Fibroblast of skin of abdomen (primary cell): ENCODE data around the gene COL15A1.

Experiments
- DNase-seq: peaks from one replicate; pipeline ENCODE4 v3.0.0-alpha.2; 2013

Gene COL15A1

DNA sequence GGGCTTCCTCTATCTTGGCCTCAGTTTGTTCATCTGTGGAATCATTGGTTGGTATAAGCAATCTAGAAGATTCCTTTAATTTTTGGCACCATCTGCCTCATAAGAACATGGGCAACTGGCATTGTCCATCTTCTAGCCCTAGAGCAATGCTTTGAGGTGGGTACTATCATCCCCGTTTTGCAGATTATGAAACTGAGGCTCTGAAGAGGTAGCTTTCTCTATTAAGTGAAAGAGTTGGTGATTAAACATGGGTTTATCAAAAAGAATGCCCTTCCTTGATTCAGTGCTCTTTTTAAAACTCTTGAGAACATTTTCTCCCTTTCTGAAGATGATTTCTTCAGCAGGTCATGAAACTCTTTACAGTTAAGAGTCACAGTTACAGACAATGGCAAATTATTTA, 118.8 kb downstream of the COL15A1 start:
- no peak for DNase-seq

DNA sequence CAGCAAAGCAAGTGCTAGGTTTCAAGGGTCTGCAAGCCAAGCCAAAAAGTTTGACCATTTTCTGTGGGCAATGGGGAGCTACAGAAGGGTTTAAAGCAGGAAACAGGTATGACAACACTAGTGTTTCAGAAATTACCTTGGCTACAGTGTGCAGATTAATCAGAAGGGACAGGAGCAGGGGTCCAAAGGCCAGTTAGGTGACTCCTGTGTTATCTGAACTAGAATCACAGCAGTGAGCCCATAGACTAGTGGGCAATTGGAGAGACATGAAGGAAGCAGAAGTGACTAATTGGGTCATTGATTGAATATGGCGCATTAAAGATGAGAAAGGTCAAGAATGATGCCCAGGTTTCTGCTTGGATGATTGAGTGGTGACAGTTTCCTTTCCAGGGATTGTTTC, 119.8 kb downstream of the COL15A1 start:
- no peak for DNase-seq

DNA sequence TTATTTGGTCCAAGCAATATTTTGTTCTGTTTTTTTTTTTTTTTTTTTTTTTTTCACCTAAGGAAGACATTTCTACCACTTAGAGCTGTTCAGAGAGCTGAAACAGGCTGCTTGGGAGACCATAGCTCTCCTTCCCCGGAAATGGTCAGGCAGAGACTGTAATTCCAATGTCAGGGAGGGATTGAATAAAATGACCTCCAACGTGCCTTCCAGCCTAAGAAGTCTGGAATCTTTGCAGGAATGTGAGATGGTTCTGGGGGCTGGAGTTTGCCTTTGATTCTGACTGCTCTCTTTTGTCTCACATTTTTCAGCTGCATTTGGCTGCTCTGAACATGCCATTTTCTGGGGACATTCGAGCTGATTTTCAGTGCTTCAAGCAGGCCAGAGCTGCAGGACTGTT, 122.9 kb downstream of the COL15A1 start:
- no peak for DNase-seq

DNA sequence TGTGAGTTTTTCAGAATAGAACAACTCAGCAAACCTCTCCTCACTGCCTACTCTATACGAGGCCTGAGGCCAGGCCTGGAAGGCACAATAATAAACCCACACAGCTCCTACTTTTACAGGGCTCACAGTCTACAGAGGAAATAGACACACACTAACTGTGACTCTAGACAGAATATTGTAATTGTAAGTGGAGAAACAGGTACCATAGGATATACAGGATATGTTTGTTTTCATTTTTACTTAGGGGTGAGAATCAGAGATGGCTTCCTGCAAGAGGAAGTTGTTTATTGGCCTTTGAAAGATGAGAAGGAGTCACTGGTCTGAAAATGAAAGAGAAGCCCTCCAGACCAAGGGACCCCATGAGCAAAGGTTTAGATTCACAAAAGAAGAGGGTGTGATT, 125.4 kb downstream of the COL15A1 start:
- DNase-seq: no peak

DNA sequence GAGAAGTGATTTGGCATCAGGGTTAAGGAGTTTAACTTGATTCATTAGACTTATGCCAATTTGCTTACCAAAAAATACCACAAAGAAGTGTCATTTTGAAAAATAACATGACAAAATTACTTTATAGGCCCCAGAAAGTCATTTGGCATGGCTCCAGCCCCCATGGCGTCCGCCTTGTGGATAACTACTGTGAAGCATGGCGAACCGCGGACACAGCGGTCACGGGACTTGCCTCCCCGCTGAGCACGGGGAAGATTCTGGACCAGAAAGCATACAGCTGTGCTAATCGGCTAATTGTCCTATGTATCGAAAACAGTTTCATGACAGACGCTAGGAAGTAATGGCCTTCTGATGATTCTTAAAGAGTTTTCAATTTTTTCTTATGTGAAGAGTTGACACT, 125.8 kb downstream of the COL15A1 start:
- DNase-seq: no peak

DNA sequence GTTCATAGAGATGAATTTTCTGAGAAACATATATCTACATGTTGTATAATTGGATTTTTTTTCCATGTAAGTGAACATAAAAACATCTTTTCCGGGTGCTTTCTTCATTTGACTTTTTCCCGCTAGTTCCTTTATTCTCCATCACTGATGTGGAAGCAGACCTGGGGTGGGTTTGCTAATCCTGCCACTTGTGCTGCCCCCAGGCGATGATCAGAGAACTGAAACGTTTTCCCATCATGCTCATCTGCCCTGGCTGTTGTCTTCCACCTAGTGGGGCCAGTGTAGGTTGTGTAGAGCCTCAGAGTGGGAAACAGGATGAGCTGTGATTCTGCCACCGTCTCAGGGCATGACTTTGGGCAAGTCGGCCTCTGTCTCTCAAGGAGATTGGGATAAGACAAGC, 127.0 kb downstream of the COL15A1 start:
- DNase-seq: no peak

DNA sequence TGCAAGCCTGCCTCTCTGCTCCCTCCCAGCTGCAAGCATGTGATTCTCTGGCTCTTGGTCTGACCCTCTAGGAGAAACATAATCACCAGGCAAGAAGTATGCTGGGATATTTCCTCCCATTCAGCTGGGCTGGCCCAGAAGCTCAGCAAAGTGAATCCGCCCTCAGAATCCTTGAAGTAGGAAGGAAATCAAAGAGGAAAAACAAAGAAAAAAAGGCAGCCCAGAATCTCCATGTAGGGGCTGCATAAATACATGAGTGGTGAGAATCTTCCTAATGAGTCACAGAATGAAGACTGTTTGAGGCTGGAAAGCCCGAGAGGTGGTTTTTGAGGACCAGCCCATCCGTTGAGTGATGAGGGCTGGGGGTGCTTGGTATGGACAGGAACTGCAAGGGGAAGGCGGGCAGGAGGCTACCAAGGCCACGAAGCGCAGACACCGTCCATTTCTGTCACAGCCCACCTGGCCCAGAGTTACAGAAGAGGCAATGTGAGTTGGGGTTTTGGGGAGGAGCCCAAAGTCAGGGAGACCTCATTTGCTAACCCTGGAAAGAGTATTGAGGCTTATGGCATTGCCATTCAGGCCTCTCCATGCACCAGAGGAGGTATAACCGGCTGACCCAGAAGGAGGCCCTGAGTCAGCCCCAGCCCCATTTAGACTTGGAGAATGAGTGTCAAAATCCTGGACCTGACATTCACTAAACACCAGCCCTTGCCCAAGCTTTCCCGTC, 127.8 kb downstream of the COL15A1 start:
- DNase-seq: peak; percentile 55

DNA sequence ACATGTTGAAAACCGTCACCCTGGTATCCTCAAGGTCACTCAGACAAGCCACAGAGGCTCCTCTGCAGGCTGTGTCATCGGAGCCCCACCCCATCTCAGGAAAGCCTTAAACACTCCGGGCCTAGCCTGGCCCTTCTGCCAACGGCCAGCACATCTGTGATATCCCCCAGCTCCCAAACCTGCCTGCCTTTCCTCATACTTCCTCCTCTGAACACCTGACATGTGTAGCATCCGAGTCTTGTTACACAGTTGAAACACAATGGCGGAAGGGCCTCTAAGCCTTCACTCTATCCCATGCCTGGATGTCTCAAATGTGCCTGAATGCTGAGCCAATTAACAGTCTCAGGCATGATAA, 128.3 kb downstream of the COL15A1 start:
- DNase-seq: no peak

DNA sequence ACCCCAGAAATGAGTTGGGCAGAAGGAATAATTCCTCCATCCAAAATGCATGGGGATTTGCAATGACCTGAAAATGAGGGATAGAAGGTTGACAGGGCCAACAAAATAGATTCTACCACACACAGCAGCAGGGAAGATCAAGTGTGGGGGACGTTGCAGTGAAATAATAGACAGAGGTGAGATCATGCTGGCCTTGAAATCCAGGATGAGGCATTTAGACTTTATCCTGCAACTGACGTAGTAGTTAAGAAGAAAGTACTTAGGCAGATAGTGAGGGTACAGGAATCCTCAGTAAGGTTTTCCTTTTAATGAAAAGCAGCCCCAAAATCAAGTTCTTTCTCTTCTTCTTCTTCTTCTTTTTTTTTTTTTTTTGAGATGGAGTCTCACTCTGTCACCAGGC, 129.6 kb downstream of the COL15A1 start:
- no peak for DNase-seq

DNA sequence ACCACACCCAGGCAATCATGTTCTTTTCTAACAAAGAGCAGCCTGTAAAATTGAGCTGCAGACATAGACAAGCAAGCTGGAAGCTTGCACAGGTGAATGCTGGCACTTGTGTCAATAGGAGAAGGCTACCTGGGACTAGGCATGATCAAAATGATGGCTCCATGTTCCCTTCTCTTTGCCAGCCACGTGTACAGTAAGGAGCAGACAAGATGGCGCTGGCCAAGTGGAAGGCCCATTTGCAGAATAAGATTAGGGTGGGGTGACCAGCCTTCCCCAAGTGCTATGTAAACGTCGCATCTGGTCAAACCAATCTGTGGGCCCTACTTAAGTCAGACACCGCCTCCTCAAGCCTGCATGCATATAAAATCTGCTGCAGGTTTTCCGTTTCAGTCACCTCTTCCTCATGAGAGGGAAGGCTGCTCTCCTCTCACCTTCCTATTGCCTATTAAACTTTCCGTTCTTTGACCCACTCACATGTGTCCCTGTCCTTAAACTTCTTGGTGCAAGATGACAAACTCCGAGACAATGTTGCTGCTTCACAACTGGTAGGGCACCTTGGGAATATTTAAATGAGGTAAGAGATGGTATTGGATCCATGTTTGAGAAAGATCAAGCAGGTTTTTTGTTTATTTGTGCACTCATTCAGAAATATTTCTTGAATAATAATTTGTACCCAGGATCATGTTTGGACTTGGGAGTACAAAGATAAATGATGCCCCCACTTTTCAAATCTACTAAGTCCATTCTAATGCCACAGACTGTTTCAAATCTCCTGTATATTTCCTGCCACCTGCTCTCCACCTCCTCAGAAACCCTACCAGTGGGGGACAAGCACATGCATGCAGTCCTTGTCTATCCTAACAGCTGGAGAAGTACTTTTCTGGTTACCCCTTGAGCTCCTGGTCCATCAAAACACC, 130.5 kb downstream of the COL15A1 start:
- no peak for DNase-seq

DNA sequence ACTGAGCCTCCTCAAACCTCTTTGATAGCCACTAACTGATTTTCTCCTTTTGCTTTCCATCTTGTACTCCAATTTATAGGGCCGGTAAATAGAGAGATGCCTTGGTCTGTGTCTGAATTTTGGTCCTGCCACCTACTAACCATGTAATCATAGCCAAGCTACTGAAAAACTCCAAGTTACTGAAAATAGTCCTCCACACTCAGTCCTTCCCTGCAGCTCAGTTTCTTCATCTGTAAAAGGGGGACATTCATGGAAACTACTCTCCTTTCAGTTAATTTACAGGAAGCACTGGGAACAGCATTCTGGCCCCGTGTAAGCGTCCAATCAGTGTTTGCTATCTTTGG, 131.2 kb downstream of the COL15A1 start:
- DNase-seq: no peak

DNA sequence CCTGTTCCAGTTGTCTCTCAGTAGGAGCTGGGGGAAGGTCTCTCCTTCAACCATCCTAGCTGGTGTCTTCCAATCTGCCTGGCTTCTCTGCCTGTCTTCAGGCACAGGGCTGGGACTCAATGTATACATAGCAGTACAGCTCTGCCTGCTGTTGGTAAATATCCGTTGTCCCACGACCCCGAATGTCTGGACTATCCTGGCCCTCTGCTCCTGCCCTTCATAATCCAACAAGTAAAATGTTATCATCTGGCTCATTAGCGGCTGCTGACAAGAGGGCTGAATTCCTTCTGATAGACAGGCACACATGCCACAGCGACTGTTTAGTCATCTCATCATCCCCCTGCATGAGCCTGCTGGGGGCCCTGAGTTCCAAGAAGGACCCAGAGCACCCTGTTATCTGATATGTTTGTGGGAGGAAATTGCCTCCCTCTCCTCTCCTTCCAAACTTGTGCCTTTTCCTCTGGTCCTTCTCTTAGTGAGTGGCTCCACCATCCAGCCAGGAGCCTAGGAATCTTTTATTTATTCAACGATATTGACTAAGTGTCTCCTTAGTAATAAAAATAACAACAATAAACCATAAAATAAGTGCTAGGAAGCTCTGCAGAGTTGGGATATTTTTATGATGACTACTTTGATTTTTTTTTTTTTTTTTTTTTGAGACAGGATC, 131.7 kb downstream of the COL15A1 start:
- peak; percentile 57 for DNase-seq

DNA sequence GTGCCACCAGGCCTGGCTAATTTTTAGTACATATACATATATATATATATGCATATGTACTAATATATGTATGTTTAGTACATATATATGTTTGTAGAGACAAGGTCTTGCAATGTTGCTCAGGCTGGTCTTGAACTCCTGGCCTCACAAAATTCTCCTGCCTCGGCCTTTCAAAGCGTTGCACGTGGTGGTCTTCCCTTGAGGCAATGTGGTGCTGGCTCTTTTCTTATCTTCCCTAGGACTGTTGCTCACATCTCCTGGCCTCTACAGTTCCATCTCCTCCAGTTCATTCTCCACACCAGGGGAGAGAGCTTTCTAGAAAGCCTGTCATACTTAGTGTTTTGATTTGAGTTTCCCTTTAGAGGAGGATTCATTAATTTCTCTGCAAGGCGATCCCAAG, 132.3 kb downstream of the COL15A1 start:
- no peak for DNase-seq

DNA sequence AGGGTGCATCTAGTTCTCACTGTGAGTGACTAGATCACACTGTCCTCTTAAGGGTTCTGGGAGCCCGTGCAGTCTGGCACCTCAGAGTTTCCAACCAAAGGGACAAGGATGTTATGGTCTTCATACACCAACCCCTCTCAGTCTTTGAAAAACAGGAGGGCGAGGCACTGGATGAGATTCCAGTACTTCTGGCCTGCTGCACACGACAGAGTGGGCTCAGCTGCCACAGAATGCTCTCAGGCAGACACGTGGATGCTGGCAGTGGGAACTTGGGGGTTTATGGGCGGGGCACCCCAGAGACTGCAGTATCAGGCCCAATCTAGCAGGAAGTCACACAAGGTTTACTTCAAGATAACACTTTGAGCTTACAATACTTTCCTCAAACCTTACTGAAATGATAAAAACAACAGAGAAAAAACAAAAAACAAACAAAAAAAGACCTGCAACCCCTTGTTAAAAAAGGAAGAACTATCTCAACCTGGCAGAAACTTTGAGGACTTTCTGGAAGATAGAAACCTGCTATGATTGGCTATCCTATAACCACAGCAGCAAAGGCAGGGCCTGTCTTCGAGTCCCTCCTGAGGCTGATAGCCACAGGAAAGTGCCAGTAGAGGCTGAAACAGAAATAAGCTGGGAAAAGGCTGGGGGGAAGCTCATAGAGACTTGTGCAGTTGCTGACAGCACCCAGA, 132.9 kb downstream of the COL15A1 start:
- no peak for DNase-seq

DNA sequence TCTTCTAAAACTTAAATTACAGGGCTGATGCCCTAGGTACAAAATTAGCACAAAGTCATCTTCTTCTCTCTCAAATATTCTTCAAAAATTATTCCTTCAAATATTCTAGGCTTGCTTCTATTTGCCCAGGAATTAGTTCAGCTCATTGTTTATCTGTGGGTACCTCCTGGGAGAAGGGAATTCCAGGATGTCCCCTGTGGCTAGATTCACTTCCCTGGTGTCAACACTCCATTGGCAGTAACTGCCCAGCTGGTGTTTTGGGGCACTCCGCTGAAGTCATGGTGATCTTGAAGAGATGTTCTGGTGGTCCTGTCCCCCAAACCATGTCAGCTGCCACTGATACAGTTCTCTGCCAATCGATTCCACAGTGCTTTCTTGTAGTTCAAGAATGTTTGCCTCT, 135.0 kb downstream of the COL15A1 start:
- no peak for DNase-seq

DNA sequence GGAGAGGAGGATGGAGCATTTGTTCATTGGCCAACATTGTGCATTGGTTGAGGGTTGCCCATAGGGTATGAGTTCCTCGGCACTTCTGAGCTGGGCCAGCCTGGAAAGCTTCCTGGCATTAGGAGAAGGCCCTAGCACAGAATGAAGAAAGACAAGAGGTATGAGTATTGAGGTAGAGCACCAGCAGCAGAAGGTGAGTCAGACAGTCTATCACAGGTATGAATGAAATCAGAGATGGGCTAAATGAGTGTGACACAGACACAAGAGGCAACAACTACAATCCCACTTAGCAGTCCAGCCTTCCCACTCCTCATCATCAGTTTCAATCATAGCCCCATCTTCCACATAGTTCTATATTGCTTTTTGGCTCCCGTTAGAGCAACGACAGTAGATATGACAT, 135.8 kb downstream of the COL15A1 start:
- no peak for DNase-seq

DNA sequence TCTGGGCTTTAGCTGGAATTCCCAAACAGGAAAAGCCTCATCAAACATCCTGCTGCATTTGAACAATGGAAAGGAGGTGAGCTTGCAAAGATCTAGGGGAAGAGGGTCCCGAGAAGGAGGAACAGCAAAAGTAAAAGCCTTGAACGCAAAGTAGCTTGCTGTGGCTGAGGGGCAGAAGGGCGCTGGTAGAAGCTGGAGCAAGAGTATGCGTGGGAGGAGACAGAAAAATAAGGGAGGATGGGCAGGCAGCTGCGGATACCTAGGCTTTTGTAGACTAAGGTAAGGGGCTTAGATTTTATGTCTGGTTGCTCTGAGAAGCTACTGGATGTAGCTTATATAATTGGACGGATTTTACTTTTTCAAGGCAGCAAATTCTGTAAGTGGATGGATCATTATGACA, 139.3 kb downstream of the COL15A1 start:
- no peak for DNase-seq

DNA sequence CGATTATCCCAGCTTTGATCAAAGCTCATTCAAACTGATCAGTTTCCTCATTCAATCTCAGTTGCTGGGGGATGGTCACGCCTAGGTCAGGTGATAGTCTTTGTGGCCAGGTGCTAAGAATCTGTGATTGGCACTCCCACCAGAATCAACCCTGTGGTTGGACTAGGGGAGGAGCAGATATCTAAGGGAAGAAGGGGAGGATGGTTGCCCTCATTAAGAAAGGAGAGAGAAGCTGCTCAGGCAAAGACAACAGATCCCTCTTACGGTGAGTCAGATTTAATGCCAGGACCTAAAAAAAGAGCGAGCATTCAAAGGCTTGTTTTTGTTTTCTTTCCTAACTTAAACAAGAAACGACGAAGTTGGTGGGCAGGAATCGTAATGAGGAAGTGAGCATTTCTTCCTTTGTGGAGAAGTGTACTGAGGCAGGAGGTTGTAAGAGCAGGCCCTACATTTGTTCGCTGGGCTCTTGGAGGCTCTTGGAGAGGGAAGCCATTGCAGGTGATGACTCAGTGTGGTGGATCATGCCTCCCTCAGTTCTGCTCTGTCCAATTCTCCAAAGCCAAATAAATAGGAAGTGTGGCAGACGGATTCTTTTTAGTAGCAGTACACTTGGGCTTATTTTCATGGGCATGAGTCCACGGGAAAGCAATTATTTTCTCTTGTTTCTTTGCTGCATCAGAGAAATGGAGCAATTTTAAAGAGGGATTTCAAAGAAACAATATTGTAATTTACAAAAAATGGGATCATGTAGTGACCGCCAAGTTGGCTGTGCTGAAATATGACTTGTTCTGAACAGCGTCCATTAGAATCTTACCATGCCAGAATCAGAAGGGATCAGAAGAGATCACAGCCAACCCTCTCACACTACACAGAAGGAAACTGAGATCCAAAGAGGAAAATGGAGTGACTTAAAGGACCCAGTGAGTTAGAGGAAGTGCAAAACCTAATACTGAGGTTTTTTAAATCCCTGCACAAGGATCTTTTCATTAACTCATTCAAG, 142.5 kb downstream of the COL15A1 start:
- DNase-seq: peak; percentile 63

DNA sequence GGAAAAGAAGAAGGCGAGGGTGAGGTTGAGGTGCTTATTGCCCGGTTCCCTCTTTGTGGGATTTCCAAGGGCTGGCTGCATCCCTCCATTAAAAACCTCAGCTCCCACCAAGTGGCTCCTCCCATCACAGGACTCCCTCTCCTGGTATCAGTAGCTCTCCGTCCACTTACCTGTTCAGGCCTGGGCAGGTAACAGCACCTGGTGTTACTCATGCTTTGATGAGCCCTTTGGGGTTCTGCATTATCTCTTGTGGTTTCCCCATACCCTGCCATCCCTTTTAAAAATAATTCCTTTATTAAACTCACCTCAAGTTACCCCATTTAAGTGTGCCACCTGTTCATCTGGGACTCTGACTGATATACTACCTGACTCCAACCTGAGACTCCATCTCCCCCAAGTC, 143.8 kb downstream of the COL15A1 start:
- DNase-seq: no peak

DNA sequence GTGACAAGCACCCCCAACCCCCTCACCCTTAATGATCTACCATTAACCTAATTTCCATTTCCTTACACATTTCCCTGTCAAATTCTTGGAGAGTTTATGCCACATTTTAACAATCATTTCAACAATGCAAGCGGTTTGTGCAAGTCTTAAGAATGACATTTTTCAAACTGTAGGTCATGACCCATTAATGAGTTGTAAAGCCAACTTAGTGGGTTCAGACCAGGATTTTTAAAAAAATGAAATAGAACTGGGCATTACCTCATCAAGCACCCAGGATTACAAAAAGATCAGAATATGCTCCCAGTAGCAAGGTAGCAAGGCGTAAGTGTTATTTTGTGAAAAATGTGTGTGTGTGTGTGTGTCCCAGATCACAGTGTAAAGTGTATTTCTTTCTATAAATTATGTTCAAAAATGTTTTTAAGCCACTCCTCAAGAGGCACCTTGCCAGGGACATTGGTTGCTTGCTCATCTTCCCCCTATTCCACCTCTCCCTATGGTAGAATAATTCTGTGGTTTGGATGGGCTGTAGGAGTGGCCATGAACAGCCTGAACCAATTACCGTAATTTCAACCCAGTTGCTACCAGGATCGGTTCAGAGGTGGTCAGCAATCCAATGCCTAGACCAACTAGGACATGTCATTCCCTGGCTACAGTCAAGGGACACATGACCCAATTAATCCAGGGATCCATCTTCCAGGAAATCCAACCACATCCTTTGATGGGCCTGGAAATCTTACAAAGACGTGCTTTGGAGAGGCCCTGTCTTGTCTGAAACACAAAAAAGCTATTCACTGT, 146.8 kb downstream of the COL15A1 start:
- DNase-seq: peak; percentile 74
